HG03280 (cell line): ENCODE results near the gene SESN1.
"Not testable (repeated sequence)": the region's sequence is repeated elsewhere in the genome, so short reads cannot be mapped to it uniquely, and the experiment has no call there.

Source experiments
- ATAC-seq: cut with Tn5 transposase; IDR thresholded peaks from one replicate; pipeline ENCODE4 v1.9.1; 2021; ENCODE audit warnings: mild to moderate bottlenecking, moderate library complexity; ENCODE audit not compliant: unreplicated experiment

Gene SESN1

GRCh38 chr6:109094416-109095035 is at the start of gene SESN1:
Gene SESN1, minus strand, starts transcription at chr6:109094846. Its CDS starts 773 bp downstream, at chr6:109094073.
- peak; percentile 63 for ATAC-seq

- ATAC-seq, result no peak
These were observed 48.5 kb upstream of the SESN1 start for GRCh38 chr6:109143191-109143590.

GRCh38 chr6:109142067-109142466 is 47.4 kb upstream of the SESN1 start:
- ATAC-seq, result not testable (repeated sequence)

DNA sequence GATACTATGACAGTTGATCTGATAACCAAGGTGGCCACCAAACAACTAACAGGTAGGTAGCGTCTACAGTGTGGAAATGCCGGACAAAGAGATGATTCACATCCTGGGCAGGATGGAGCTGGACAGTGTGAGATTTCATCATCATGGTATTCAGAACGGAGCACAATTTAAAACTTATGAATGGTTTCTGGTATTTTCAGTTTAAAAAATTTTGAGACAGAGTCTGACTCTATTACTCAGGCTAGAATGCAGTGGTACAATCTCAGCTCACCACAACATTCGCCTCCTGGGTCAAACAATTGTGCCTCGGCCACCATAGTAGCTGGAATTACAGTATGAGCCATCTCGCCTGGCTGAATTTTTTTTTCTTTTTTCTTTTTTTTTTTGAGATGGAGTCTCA is 44.5 kb upstream of the SESN1 start:
- ATAC-seq, result no peak

DNA sequence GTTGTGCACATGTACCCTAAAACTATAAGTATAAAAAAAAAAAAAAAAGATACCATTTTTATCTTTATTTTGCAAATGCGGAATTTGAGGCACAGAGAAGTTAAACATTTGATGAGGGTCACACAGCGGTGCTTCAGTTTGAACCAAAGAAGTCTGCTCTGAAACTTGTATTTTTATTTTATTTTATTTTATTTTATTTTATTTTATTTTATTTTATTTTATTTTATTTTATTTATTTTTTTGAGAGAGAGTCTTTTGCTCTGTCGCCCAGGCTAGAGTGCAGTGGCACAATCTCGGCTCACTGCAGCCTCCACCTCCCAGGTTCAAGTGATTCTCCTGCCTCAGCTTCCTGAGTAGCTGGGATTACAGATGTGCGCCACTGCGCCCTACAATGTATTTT is 41.9 kb upstream of the SESN1 start:
- ATAC-seq, result not testable (repeated sequence)

DNA sequence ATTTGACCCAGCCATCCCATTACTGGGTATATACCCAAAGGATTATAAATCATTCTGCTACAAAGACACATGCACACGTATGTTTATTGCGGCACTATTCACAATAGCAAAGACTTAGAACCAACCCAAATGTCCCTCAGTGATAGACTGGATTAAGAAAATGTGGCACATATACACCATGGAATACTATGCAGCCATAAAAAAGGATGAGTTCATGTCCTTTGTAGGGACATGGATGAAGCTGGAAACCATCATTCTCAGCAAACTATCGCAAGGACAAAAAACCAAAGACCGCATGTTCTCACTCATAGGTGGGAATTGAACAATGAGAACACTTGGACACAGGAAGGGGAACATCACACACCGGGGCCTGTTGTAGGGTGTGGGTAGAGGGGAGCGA is 41.4 kb upstream of the SESN1 start:
- not testable (repeated sequence) for ATAC-seq

GRCh38 chr6:109135600-109135999 is 41.0 kb upstream of the SESN1 start:
- not testable (repeated sequence) for ATAC-seq

- ATAC-seq, result no peak
These were observed 35.4 kb upstream of the SESN1 start for GRCh38 chr6:109130065-109130464.

- ATAC-seq, result no peak
These were observed 30.9 kb upstream of the SESN1 start for GRCh38 chr6:109125504-109125903.

DNA sequence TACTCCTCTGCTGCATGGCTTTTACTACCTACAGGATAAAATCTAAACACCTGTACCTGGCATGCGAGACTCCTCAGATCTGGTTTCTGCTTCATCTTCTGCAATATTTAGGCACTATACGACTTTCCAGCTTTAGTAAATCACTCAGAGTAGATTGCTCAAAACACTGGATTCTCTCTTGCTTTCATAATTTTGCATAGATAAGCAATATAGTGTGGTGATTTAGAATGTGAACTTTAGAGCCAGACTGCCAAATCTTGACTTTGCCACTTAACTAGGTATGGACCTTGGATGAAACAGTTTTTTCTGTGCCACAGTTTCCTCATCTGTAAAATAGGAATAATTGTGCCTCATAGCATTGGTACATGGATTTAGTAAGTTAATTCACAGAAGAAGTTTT is 29.6 kb upstream of the SESN1 start:
- no peak for ATAC-seq

DNA sequence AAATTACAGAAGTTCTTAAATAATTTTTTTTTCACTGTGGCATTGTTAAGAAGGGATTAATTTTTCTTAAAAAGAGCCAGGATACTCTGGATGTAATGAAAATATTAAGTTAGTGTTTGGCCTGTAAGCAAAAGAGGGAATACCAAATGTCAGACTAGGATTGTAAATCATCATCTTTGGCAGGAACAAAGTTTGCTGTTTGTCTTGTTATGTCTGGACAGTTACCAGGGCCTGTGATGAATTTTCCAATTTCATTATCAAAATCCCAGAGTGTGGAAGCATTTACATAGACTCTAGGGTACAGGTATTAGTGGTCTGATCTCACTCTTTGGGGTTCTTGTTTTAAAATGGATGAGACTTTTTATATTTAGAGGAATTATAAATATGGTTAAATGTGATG is 26.8 kb upstream of the SESN1 start:
- no peak for ATAC-seq

GRCh38 chr6:109118871-109119354 is 24.3 kb upstream of the SESN1 start:
- ATAC-seq, result no peak

DNA sequence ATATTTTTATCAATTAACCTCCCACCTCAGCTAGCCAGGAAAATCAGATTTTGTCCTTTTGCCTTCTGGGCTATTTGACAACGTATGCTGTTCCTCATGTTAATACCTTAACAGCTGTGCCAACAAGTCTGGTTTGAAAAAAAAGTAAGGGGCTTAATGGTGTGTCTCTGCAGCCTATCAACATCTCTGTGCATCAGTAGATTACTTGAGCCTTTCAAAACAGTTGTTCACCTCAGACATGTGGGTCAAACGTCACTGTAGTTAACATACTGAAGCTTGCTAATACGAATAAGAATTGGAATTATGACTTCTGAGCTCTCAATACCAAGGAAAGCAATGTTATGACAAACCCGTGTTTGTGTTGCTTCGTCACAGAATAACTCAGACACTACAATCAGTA is 23.7 kb upstream of the SESN1 start:
- ATAC-seq, result no peak

DNA sequence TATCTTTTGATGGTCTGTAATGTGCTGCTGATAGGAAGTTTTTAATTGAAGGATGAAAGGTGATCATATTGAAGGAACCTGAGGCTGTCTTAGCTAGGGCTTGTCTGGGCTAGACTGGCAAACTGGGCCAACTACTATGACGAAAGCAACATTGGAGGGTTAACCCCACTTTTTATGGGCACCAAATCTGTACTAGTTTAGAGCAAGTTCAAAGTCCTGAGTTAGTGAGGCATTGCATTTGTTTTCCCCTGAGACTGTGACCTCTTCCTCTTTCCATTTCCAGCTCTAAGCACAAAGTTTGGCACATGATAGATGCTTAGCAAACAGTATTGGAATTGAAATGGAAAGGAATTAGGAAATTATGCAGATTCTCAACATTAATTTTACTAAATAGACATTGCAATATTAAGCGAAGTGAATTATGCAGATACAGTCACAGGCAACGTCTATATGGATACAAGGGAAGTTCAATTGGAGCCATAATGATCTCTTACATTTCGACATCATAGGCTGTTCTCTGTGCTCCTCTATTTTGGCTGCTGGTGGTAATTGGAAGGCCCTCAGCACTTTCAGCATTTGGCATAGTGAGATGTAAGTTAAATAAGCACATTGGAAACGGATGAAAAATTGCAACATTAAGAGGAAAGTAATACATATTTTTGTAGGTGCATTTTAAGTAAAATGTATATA is 22.8 kb upstream of the SESN1 start:
- ATAC-seq, result peak; percentile 55

DNA sequence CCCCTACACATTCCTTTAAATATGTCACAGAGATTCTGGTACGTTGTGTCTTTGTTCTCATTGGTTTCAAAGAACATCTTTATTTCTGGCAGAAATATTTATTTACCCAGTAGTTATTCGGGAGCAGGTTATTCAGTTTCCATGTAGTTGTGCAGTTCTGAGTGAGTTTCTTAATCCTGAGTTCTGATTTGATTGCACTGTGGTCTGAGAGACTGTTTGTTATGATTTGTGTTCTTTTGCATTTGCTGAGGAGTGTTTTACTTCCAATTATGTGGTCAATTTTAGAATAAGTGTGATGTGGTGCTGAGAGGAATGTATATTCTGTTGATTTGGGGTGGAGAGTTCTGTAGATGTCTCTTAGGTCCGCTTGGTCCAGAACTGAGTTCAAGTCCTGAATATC is 18.0 kb upstream of the SESN1 start:
- not testable (repeated sequence) for ATAC-seq

GRCh38 chr6:109109663-109110062 is 15.0 kb upstream of the SESN1 start:
- ATAC-seq, result not testable (repeated sequence)

DNA sequence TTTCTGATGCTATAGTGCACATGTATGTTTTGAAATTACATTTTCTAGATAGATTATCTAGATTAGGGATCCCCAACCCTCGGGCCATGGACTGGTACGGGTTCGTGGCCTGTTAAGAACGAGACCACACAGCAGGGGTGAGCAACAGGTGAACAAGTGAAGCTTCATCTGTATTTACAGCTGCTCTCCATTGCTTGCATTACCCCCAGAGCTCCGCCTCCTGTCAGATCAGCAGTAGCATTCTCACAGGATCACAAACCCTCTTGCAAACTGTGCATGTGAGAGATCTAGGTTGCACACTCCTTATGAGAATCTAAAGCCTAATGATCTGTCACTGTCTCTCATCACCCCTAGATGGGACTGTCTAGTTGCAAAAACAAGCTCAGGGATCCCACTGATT is 11.0 kb upstream of the SESN1 start:
- no peak for ATAC-seq

- ATAC-seq, result no peak
These were observed 9.9 kb upstream of the SESN1 start for GRCh38 chr6:109104512-109104911.

- no peak for ATAC-seq
These were observed 9.3 kb upstream of the SESN1 start for GRCh38 chr6:109103942-109104341.

DNA sequence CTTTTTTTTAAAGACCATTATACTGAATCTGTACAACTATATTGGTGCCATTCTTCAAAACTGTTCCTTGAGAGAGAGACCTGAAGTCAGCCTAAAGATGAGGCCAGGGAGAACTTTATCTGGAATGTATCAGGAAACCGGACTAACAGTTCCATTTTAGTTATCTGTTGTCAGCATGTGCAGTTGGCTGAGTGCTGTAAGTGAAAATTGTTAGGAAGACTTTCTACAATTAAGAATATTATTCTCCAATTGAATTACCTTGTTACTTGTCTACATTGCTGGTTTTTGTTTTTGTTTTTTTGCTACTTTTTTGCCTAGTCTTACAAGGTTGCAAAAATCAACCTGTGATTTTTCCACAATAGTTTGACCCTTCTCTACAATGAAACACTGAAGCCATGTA is 8.1 kb upstream of the SESN1 start:
- no peak for ATAC-seq

DNA sequence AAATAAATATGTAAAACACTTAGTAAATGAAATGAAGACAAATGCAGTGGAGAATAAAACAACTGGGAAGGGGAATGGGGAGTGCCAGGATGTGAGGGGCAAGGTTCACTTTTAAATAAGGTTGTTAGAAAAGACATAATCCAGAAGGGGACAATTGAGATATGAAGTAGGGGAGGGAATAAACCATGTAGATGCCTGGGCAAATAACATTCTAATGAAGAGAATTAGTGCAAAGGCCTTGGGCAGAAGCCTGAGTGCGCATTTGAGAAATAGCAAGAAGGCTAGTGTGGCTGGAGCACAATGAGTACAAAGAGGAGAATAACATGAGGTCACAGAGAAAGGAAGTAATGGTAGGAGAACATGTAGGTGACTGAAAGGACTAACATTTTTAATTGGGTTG is 3.0 kb upstream of the SESN1 start:
- no peak for ATAC-seq

DNA sequence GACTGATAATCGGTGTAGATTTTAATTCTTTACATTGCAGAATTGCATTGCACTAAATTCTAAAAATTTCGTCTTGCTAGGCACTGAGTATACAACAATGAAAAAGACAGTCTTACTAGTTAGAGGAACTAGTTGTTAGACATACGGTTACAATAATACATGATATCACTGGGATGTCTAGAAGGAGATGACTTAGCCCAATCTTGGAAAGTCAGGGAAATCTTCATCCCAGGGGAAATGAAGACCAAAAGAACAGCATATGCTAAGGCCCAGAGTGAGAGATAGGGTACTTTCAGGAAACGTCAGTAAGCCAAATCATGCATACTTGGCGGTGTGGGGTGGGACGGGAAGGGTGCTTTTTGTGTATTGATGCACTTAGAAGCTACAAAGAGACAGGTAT is 1.6 kb upstream of the SESN1 start:
- ATAC-seq, result no peak

GRCh38 chr6:109095835-109096084 is 1.1 kb upstream of the SESN1 start:
- no peak for ATAC-seq
